ENCODE results near the gene SH2D5. TPM values are rescaled to one million over a fixed set of nuclear protein-coding genes. Genes with fewer than 3 reads are reported as not detected.

The SH2D5 gene
- polyA plus RNA-seq, 1 experiment: 4.9 TPM

DNA sequence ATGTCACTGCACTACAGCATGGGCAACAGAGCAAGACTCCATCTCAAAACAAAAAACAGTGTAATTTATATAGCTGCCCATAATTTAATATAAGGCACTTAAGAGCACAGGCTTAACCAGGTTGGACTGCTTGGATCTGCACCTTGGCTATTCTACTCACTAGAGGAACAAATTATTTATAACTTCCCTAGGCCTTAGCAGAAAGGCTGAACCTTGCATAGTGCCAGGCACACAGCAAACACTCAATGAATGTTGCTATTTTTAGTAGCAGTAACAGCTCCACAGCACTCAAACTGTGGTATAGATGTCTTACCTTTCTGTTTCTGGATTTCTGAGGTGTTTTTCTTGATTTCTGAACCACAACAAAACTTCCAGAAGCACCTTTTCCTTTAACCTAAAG, 34.8 kb upstream of the SH2D5 start:
- CTCF ChIA-PET: interaction anchor here (0.7 kb wide), 1 partner anchor 428 kb away, joined by 3 read pairs; no protein-coding TSS in a partner anchor
- TF ChIP-seq, protein P1, sequence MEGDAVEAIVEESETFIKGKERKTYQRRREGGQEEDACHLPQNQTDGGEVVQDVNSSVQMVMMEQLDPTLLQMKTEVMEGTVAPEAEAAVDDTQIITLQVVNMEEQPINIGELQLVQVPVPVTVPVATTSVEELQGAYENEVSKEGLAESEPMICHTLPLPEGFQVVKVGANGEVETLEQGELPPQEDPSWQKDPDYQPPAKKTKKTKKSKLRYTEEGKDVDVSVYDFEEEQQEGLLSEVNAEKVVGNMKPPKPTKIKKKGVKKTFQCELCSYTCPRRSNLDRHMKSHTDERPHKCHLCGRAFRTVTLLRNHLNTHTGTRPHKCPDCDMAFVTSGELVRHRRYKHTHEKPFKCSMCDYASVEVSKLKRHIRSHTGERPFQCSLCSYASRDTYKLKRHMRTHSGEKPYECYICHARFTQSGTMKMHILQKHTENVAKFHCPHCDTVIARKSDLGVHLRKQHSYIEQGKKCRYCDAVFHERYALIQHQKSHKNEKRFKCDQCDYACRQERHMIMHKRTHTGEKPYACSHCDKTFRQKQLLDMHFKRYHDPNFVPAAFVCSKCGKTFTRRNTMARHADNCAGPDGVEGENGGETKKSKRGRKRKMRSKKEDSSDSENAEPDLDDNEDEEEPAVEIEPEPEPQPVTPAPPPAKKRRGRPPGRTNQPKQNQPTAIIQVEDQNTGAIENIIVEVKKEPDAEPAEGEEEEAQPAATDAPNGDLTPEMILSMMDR (IDR thresholded peaks at IDR 0.05; ENCODE audit: low read depth, low read length): no peak
- no peak overlapping the region for H3K4me3 ChIP-seq (ENCODE audit: low read depth, low read length)
- no peak for DNase-seq (ENCODE audit: low read depth, low spot score)
- no peaks in the 10 kb centered on the region for H3K9me3 ChIP-seq (ENCODE audit: control insufficient read depth, insufficient read depth, low read length)
- H3K27me3 ChIP-seq (ENCODE audit: control insufficient read depth, insufficient read depth, low read length): no peaks in the 10 kb centered on the region
- POLR2A ChIA-PET: no interaction called here
- no peak overlapping the region for H3K27ac ChIP-seq (ENCODE audit: low read depth, low read length)

DNA sequence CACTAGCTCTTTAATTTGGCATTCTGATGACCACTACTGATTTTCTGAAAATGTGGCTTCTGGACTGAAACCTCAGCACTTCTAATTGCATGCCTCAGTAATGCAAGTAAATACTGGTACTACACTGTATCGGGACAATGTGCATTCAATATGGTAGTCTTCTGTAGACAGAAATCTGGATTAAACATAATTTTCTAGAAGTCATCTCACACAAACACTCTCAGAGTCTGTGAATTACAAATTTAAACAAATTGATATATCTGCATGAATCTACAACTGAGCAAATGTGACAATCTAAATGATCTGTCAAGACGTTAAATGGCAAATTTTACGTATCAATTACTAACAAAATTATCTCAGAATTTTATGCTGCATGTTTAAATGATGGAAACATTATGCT, 30.9 kb upstream of the SH2D5 start:
- Histone ChIP-seq H3K9me3 (ENCODE audit: control insufficient read depth, insufficient read depth, low read length) (no peaks in the 10 kb centered on the region), H3K27ac (ENCODE audit: low read depth, low read length) (no peak overlapping the region), H3K27me3 (ENCODE audit: control insufficient read depth, insufficient read depth, low read length) (no peaks in the 10 kb centered on the region), H3K4me3 (ENCODE audit: low read depth, low read length) (no peak overlapping the region)
- POLR2A ChIA-PET: no interaction called here
- DNase-seq (ENCODE audit: low read depth, low spot score): no peak
- CTCF ChIA-PET: no interaction called here
- TF ChIP-seq, protein P1 (IDR thresholded peaks at IDR 0.05; ENCODE audit: low read depth, low read length): no peak

DNA sequence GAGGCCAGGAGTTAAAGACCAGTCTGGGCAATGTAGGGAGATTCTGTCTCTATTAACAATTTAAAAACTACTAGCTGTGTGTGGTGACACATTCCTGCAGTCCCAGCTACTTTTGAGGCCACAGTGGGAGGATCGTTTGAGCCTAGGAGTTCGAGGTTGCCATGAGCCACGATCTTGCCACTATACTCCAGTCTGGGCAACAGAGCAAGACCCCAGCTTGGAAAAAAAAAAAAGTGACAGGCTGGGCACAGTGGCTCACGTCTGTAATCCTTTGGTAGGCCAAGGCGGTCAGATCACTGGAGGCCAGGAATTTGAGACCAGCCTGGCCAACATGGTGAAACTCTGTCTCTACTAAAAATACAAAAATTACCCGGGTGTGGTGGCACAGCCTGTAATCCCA, 27.8 kb upstream of the SH2D5 start:
- ChIA-PET POLR2A (no interaction called here), CTCF (interaction anchor here (0.5 kb wide), 1 partner anchor 434 kb away, joined by 3 read pairs; no protein-coding TSS in a partner anchor)
- TF ChIP-seq, protein P1 (IDR thresholded peaks at IDR 0.05; ENCODE audit: low read depth, low read length): no peak
- no peak overlapping the region for H3K4me3 ChIP-seq (ENCODE audit: low read depth, low read length)
- H3K27ac ChIP-seq (ENCODE audit: low read depth, low read length): no peak overlapping the region
- H3K27me3 ChIP-seq (ENCODE audit: control insufficient read depth, insufficient read depth, low read length): no peaks in the 10 kb centered on the region
- no peak for DNase-seq (ENCODE audit: low read depth, low spot score)
- no peaks in the 10 kb centered on the region for H3K9me3 ChIP-seq (ENCODE audit: control insufficient read depth, insufficient read depth, low read length)

DNA sequence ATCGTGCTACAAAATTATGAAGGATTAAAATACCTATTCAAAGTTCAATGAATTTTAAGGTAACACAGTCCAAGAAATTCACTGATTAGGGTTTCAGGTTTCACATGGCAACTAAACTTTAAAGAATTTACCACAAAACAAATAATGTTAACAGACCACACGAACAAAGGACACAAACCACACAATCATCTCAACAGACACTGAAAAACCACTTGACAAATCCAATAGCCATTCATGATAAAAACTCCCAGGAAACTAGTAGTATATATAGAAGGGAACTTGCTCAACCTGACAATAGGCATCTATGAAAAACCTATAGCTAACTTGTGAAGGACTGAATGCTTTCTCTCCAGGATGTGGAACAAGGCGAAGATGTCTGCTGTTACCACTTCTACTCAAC, 21.1 kb upstream of the SH2D5 start:
- Histone ChIP-seq H3K27ac (ENCODE audit: low read depth, low read length) (no peak overlapping the region), H3K9me3 (ENCODE audit: control insufficient read depth, insufficient read depth, low read length) (no peaks in the 10 kb centered on the region), H3K27me3 (ENCODE audit: control insufficient read depth, insufficient read depth, low read length) (no peaks in the 10 kb centered on the region), H3K4me3 (ENCODE audit: low read depth, low read length) (no peak overlapping the region)
- ChIA-PET POLR2A (no interaction called here), CTCF (no interaction called here)
- TF ChIP-seq, protein P1 (IDR thresholded peaks at IDR 0.05; ENCODE audit: low read depth, low read length): no peak
- no peak for DNase-seq (ENCODE audit: low read depth, low spot score)

DNA sequence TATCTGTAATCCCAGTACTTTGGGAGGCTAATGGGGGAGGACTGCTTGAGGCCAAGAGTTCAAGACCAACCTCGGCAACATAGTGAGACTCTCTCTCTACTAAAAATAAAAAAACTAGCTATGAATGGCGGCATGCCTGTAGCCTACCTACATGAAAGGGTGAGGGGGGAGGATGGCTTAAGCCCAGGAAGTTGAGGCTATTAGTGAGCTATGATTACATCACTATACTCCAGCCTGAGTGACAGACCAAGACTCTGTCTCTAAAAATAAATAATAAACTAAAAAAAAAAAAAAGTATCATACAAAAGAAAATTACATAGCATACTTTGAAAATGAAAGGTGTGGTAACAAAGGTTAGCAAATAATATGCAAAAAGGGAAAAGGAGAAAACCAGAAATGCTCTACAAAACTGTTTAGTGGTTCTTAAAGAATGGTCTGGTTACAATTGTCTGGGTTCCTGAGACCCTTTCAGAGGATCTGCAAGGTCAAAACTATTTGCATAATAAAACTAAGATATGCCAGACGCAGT, 19.0 kb upstream of the SH2D5 start:
- no peak for DNase-seq (ENCODE audit: low read depth, low spot score)
- TF ChIP-seq, protein P1 (IDR thresholded peaks at IDR 0.05; ENCODE audit: low read depth, low read length): no peak
- Histone ChIP-seq H3K27me3 (ENCODE audit: control insufficient read depth, insufficient read depth, low read length) (no peaks in the 10 kb centered on the region), H3K4me3 (ENCODE audit: low read depth, low read length) (no peak overlapping the region), H3K9me3 (ENCODE audit: control insufficient read depth, insufficient read depth, low read length) (no peaks in the 10 kb centered on the region), H3K27ac (ENCODE audit: low read depth, low read length) (no peak overlapping the region)
- CTCF ChIA-PET: interaction anchor here (1.1 to 1.6 kb wide), 2 partner anchors 54 to 444 kb away, joined by 4 to 6 read pairs; no protein-coding TSS in a partner anchor
- POLR2A ChIA-PET: interaction anchor here (0.7 kb wide), 1 partner anchor 47 kb away, joined by 3 read pairs; no protein-coding TSS in a partner anchor
